NCI-H526 treated with DMSO at 0.1 percent for 48 hours (cell line): ENCODE measurements around the gene TMEM69.
"Not testable (repeated sequence)": the region's sequence is repeated elsewhere in the genome, so short reads cannot be mapped to it uniquely, and the experiment has no call there.

Source experiments
- DNase-seq: peaks from one replicate; lab custom pipeline; 2025; lab: John Stamatoyannopoulos, UW

Gene TMEM69

GRCh38 chr1:45739641-45740156 lies 51.7 kb downstream of the TMEM69 start:
- DNase-seq, result not testable (repeated sequence)
